Suprapubic skin (tissue), 4 donors: ENCODE results near the gene CYP2U1.

Experiments used
- CTCF ChIP-seq, 2 donors: fragments of 200-600 bp in 1 of 2; fragments of 450-650 bp in 1 of 2; sonication (generic) in 1 of 2; IDR thresholded peaks; one replicate each; pipeline ENCODE4 v1.5.1; 2016 to 2019; ENCODE audit warnings: antibody characterized with exemption in 2 of 2, mild to moderate bottlenecking in 1 of 2, moderate library complexity in 1 of 2
- EP300 ChIP-seq: sonication (generic); formaldehyde crosslinking; IDR thresholded peaks from one replicate; pipeline ENCODE4 v1.6.1; 2017; ENCODE audit warnings: antibody characterized with exemption
- POLR2A ChIP-seq, 2 donors: fragments of 450-650 bp; IDR thresholded peaks; one replicate each; pipeline ENCODE4 v1.6.1; 2017; ENCODE audit warnings: antibody characterized with exemption in 2 of 2, mild to moderate bottlenecking in 2 of 2, moderate library complexity in 2 of 2
- POLR2AphosphoS5 ChIP-seq, 3 donors: sonication (generic); formaldehyde crosslinking; IDR thresholded peaks; one replicate each; pipeline ENCODE4 v1.6.1; 2017; ENCODE audit warnings: antibody characterized with exemption in 3 of 3

GRCh38 chr4:107900067-107900466 lies 31.3 kb upstream of the CYP2U1 start:
- TF ChIP-seq CTCF (IDR thresholded peaks at IDR 0.05): no peak
- TF ChIP-seq POLR2A (IDR thresholded peaks at IDR 0.05): no peak
- TF ChIP-seq EP300: no peak
- no peak for TF ChIP-seq POLR2AphosphoS5 (IDR thresholded peaks at IDR 0.05)
